Measurements from ENCODE around the gene LEAP2.

Gene LEAP2

DNA sequence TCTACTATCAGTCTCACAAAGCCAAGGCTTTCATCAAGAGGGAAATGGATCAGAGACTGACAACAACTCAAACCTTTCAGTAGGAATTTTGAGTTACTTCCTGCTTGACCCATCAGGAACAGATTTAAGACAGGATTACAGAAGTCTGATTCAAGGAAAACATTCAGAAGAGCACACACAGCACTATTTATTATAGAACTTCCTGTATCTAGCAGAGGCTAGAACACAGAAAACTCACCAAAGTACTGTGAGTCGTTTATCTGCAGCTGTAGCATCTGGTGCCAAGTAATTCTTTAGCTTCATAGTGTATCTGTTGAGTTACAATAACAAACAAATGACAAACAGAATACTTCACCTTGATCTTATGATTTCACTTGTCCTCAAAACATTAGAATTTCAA lies 13.8 kb downstream of the LEAP2 start:
- TF ChIP-seq, protein P1, sequence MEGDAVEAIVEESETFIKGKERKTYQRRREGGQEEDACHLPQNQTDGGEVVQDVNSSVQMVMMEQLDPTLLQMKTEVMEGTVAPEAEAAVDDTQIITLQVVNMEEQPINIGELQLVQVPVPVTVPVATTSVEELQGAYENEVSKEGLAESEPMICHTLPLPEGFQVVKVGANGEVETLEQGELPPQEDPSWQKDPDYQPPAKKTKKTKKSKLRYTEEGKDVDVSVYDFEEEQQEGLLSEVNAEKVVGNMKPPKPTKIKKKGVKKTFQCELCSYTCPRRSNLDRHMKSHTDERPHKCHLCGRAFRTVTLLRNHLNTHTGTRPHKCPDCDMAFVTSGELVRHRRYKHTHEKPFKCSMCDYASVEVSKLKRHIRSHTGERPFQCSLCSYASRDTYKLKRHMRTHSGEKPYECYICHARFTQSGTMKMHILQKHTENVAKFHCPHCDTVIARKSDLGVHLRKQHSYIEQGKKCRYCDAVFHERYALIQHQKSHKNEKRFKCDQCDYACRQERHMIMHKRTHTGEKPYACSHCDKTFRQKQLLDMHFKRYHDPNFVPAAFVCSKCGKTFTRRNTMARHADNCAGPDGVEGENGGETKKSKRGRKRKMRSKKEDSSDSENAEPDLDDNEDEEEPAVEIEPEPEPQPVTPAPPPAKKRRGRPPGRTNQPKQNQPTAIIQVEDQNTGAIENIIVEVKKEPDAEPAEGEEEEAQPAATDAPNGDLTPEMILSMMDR (IDR thresholded peaks at IDR 0.05): no peak
- H3K36me3 ChIP-seq (ENCODE audit: control insufficient read depth, insufficient read depth, low read length): no peaks in the 10 kb centered on the region
- H3K27ac ChIP-seq: no peak overlapping the region

DNA sequence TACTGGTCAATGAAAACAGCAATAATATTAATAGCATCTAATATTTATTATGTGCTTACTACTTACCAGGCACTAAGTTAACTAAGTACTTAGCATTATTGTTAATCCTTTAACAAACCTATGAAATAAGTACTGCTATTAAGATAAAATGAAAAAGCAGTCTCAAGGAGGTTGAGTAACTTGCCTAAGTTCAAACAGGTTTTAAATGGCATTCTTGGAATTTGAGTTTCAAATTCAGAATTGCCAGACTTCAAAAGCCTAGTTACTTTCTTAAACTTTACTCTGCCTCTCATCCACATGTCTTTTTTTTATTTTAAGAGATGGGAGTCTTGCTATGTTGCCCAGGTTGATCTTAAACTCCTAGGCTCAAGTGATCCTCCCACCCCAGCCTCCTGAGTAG lies 16.0 kb downstream of the LEAP2 start:
- TF ChIP-seq, protein P1 (IDR thresholded peaks at IDR 0.05): no peak
- Histone ChIP-seq H3K4me1 (no peaks in the 10 kb centered on the region), H3K4me3 (ENCODE audit: low read depth, low read length) (no peak overlapping the region), H2AFZ (no peak overlapping the region), H3K36me3 (ENCODE audit: control insufficient read depth, insufficient read depth, low read length) (no peaks in the 10 kb centered on the region), H3K79me2 (peaks cover 5% of the 10 kb centered on the region), H3K27ac (no peak overlapping the region), H3K9me3 (ENCODE audit: control insufficient read depth, low read length) (no peaks in the 10 kb centered on the region), H3K9ac (no peak overlapping the region), H3K27me3 (ENCODE audit: control insufficient read depth, insufficient read depth, low read length) (no peaks in the 10 kb centered on the region), H3K4me2 (ENCODE audit: low read length) (no peak overlapping the region)

More for the DNA sequence above, 13.8 kb downstream of the LEAP2 start:
- Histone ChIP-seq H3K9me3 (ENCODE audit: control insufficient read depth, low read length) (no peaks in the 10 kb centered on the region), H2AFZ (no peak overlapping the region), H3K4me3 (ENCODE audit: low read depth, low read length) (no peak overlapping the region), H3K9ac (no peak overlapping the region), H3K4me2 (ENCODE audit: low read length) (no peak overlapping the region), H3K4me1 (no peaks in the 10 kb centered on the region), H3K79me2 (peaks cover 2% of the 10 kb centered on the region), H3K27me3 (ENCODE audit: control insufficient read depth, insufficient read depth, low read length) (no peaks in the 10 kb centered on the region)

DNA sequence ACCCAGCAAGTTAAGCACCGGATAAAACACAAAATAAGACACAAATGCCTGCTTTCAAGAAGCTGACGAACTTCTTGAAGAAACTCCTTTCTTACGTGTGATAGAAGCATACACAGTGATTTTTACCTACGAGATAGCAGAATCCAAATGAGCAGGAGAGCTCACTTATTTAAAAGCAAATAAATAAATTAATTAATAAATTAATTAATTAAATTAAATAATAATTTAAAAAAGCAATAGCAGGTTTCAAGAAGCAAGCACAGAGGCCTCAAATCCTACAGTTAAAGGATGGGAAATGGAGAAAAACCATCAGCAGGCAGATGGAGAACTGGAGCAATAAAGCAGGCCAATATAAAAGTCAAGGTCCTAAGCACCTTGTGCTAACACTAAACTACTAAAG lies 17.3 kb downstream of the LEAP2 start:
- Histone ChIP-seq H3K4me1 (no peaks in the 10 kb centered on the region), H3K9ac (no peak overlapping the region), H3K4me2 (ENCODE audit: low read length) (no peak overlapping the region), H3K9me3 (ENCODE audit: control insufficient read depth, low read length) (no peaks in the 10 kb centered on the region), H3K27me3 (ENCODE audit: control insufficient read depth, insufficient read depth, low read length) (no peaks in the 10 kb centered on the region), H3K36me3 (ENCODE audit: control insufficient read depth, insufficient read depth, low read length) (no peaks in the 10 kb centered on the region), H3K4me3 (ENCODE audit: low read depth, low read length) (no peak overlapping the region), H2AFZ (no peak overlapping the region), H3K27ac (no peak overlapping the region), H3K79me2 (peaks cover 6% of the 10 kb centered on the region)
- TF ChIP-seq, protein P1 (IDR thresholded peaks at IDR 0.05): no peak

DNA sequence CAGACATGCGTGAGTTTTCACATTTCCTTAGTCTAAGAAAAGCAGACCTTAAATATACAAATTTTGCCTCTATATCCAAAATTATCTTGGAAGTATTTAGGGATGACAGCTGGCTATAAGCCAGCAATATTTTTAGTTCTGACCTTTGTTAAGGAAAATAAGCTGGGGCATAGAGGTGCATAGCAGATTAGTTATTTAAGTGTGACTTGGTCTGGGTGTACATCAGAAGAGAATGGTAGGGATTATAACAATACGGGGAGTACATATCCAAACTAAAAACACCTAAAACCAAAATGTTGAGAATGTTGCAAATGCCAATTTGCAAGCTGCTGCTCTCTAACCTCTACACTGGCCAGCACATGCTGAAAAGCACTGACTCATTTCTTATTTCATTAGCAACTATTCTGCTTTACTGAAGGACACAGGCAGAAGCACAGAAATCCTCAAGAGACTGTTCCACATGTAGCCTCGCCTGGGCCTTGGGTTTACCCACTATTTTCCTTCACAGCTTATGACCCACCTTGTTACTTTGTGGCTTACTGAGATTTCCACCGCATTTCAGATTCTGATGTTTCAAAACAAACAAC lies 22.3 kb downstream of the LEAP2 start:
- Histone ChIP-seq H3K27me3 (ENCODE audit: control insufficient read depth, insufficient read depth, low read length) (no peaks in the 10 kb centered on the region), H3K36me3 (ENCODE audit: control insufficient read depth, insufficient read depth, low read length) (no peaks in the 10 kb centered on the region), H3K79me2 (peaks cover 6% of the 10 kb centered on the region), H3K9ac (no peak overlapping the region), H3K27ac (no peak overlapping the region), H3K9me3 (ENCODE audit: control insufficient read depth, low read length) (no peaks in the 10 kb centered on the region), H3K4me2 (ENCODE audit: low read length) (no peak overlapping the region), H3K4me1 (no peaks in the 10 kb centered on the region), H2AFZ (no peak overlapping the region), H3K4me3 (ENCODE audit: low read depth, low read length) (no peak overlapping the region)
- TF ChIP-seq, protein P1 (IDR thresholded peaks at IDR 0.05): no peak

DNA sequence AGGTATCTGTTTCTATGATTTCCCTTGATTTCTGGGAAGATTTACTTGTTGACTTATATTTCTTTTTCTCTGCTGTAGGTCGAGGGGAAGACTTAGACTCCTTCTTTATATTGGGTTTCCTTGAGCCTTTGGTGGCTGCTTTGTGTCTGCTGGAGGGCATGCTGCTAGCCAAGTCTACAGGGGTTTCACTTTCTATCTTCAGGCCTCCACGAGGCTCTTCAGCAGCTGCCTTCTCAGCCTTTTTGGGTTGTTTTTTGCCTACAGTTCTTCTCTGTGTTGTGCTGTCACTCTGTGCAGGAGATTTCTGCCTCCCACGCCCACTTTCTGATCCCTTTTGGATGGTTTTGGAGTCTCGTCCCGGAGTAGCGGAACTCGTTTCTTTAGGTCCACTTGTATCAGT lies 23.2 kb downstream of the LEAP2 start:
- H3K36me3 ChIP-seq (ENCODE audit: control insufficient read depth, insufficient read depth, low read length): no peaks in the 10 kb centered on the region
- peaks cover 6% of the 10 kb centered on the region for H3K79me2 ChIP-seq
- H3K27me3 ChIP-seq (ENCODE audit: control insufficient read depth, insufficient read depth, low read length): no peaks in the 10 kb centered on the region
- no peak overlapping the region for H2AFZ ChIP-seq
- no peaks in the 10 kb centered on the region for H3K9me3 ChIP-seq (ENCODE audit: control insufficient read depth, low read length)
- H3K4me2 ChIP-seq (ENCODE audit: low read length): no peak overlapping the region
- H3K9ac ChIP-seq: no peak overlapping the region
- TF ChIP-seq, protein P1 (IDR thresholded peaks at IDR 0.05): no peak
- no peak overlapping the region for H3K27ac ChIP-seq
- no peak overlapping the region for H3K4me3 ChIP-seq (ENCODE audit: low read depth, low read length)
- H3K4me1 ChIP-seq: no peaks in the 10 kb centered on the region

Data from parathyroid adenoma (tissue), 2 donors.